PC-3 (cell line): ENCODE results near the gene CCT6A.

Source experiments
- EZH2 ChIP-seq: fragments of 300-600 bp; sonication (generic); IDR thresholded peaks from one replicate; pipeline ENCODE4 v1.6.1; 2017; ENCODE audit warnings: antibody characterized with exemption, mild to moderate bottlenecking, low read length; ENCODE audit not compliant: unreplicated experiment
- EZH2phosphoT487 ChIP-seq: fragments of 300-600 bp; sonication (generic); IDR thresholded peaks from 2 replicates; pipeline ENCODE4 v1.6.1; 2018; ENCODE audit warnings: mild to moderate bottlenecking, antibody characterized with exemption, low read length, borderline replicate concordance
- TF ChIP-seq, protein P1 (sequence below): fragments of 300-600 bp; sonication (generic); conservative IDR thresholded peaks from 2 replicates; pipeline ENCODE4 v1.5.1; 2017; ENCODE audit warnings: antibody characterized with exemption, low read depth, mild to moderate bottlenecking, low read length

DNA sequence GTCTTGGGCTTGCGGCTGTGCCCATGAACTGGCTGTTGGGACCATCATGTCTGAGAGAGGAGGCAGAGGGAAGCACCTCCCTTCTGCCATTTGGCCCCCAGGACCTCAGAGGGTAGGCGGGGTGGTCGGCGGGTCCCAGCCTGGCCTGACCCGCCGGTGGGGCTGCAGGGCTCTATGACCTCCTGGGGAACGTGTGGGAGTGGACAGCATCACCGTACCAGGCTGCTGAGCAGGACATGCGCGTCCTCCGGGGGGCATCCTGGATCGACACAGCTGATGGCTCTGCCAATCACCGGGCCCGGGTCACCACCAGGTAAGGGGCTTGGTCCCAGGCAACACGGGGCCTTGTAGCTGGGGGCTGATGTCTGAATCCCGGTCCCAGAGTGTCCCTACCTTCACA, 26.6 kb downstream of the CCT6A start:
- TF ChIP-seq EZH2 (no peak), EZH2phosphoT487 (no peak)
- TF ChIP-seq, protein P1, sequence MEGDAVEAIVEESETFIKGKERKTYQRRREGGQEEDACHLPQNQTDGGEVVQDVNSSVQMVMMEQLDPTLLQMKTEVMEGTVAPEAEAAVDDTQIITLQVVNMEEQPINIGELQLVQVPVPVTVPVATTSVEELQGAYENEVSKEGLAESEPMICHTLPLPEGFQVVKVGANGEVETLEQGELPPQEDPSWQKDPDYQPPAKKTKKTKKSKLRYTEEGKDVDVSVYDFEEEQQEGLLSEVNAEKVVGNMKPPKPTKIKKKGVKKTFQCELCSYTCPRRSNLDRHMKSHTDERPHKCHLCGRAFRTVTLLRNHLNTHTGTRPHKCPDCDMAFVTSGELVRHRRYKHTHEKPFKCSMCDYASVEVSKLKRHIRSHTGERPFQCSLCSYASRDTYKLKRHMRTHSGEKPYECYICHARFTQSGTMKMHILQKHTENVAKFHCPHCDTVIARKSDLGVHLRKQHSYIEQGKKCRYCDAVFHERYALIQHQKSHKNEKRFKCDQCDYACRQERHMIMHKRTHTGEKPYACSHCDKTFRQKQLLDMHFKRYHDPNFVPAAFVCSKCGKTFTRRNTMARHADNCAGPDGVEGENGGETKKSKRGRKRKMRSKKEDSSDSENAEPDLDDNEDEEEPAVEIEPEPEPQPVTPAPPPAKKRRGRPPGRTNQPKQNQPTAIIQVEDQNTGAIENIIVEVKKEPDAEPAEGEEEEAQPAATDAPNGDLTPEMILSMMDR: no peak
